ENCODE data around the gene S100A3. TPM values are rescaled to one million over a fixed set of nuclear protein-coding genes. Genes with fewer than 3 reads are reported as not detected.
"Not testable (repeated sequence)": the region's sequence is repeated elsewhere in the genome, so short reads cannot be mapped to it uniquely, and the experiment has no call there.

The S100A3 gene
- total RNA-seq, 2 experiments from 2014 or later, result not detected

DNA sequence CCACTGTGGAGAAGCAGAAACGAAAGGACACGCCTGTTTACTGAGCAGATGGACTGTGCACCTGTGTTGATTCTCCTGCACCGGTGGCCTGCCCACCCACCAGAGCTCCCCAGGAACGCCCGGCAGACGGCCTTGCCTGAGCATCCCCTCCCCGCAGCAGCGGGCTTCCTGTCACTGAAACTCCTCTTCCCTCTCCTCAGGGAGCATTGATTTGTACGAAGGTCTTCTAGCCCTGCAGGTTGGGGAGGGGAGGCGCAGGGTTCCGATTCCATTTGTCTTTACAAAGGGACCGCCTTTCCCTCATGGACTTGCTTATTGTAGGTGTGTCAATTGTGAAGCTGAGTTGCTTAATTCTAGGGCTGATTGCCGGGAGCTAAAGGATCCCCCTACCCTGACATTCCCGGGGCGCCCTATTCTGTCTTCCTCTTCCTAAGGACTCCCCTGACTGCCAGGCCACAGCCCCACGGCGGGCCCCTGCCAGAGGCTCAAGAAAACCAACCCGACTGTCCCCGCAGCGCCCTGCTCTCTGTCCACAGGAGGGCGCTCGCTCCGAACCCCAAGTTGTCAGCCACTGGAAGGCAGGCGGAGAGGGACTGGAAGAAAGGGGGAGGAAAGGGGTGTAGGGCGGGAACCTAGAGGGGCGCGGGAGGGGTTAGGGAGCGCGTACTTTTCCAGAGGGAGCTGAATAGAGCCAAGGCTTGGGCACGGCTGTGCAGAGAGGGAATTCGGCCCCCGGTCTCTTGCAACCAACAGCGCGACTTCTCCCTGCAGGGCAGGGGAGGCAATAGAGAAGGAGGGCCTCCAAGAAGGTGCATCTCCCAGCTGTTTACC lies 16.1 kb downstream of the S100A3 start:
- DNase-seq, result peak; percentile 90
- H3K36me3 Mint-ChIP-seq, result peaks cover 24% of the 10 kb centered on the region
- ChIA-PET CTCF (interaction anchor here (0.6 to 6.3 kb wide), 34 partner anchors 7 to 604 kb away, joined by 3 to 269 read pairs (median 6); partner anchors contain the start of genes CHTOP, ILF2, RAB13 and S100A14), POLR2A (interaction anchor here (1.2 to 6.4 kb wide), 5 partner anchors 12 to 101 kb away, joined by 3 to 99 read pairs (median 24); partner anchors contain the start of genes CHTOP, S100A2 and S100A4)
- H3K9me3 Mint-ChIP-seq, result no peaks in the 10 kb centered on the region
- H3K4me3 Mint-ChIP-seq, result peak overlapping the region; percentile 91
- H3K27me3 Mint-ChIP-seq, result no peaks in the 10 kb centered on the region
- H3K4me1 Mint-ChIP-seq (ENCODE audit: low read depth), result peaks cover 58% of the 10 kb centered on the region
- peak overlapping the region; percentile 96 for H3K27ac Mint-ChIP-seq
- intact Hi-C loops (cut with micrococcal nuclease), result loop anchor here (1.0 to 10.0 kb wide), 6 partner anchors 14 to 138 kb away; partner anchors contain the start of gene CHTOP

DNA sequence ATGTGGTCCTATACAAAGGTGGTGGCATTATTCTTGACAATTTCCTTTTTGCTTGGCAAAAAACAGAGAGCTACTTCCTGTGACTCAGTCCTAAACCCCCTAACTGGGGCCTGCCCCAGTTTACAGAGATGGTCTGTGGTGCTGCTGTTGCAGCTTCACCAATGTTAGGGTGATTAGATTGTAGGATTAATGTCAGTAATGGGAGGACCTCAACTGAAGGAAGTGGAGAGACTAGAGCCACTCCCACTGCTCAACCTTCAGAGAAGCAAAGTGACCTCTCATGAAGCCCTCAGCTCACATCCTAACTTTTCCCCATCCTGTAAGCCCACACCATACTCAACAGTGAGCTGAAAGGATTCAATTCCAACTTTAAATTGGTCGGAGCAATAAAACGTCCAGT lies 16.9 kb downstream of the S100A3 start:
- peaks cover 54% of the 10 kb centered on the region for H3K4me1 Mint-ChIP-seq (ENCODE audit: low read depth)
- ChIA-PET POLR2A (interaction anchor here (0.6 to 6.4 kb wide), 8 partner anchors 12 to 459 kb away, joined by 3 to 99 read pairs (median 12); partner anchors contain the start of genes CHTOP, RPS27, S100A2 and S100A4), CTCF (interaction anchor here (0.7 to 6.3 kb wide), 32 partner anchors 8 to 459 kb away, joined by 3 to 269 read pairs (median 5); partner anchors contain the start of genes CHTOP, ILF2, RAB13 and RPS27)
- peak overlapping the region; percentile 91 for H3K4me3 Mint-ChIP-seq
- H3K27ac Mint-ChIP-seq, result peak overlapping the region; percentile 96
- peaks cover 24% of the 10 kb centered on the region for H3K36me3 Mint-ChIP-seq
- intact Hi-C loops (cut with micrococcal nuclease), result loop anchor here (1.0 to 10.0 kb wide), 4 partner anchors 15 to 103 kb away; partner anchors contain the start of gene CHTOP
- H3K9me3 Mint-ChIP-seq, result no peaks in the 10 kb centered on the region
- peak; percentile 75 for DNase-seq
- no peaks in the 10 kb centered on the region for H3K27me3 Mint-ChIP-seq

DNA sequence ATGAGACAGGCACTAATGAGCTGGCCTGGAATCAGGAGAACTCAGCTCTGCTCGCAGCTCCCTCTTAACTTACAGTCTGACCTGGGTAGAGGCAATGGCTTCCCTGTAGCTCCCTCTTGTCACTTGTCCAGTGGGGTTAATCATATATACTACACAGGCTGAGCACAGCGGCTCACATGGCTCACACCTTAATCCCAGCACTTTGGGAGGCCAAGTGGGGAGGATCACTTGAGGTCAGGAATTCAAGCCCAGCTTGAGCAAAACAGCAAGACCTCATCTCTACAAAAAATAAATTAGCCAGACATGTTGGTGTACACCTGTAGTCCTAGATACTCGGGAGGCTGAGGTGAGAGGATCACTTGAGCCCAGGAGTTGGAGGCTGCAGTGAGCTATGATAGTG lies 17.4 kb downstream of the S100A3 start:
- H3K4me1 Mint-ChIP-seq (ENCODE audit: low read depth), result peaks cover 49% of the 10 kb centered on the region
- peaks cover 24% of the 10 kb centered on the region for H3K36me3 Mint-ChIP-seq

DNA sequence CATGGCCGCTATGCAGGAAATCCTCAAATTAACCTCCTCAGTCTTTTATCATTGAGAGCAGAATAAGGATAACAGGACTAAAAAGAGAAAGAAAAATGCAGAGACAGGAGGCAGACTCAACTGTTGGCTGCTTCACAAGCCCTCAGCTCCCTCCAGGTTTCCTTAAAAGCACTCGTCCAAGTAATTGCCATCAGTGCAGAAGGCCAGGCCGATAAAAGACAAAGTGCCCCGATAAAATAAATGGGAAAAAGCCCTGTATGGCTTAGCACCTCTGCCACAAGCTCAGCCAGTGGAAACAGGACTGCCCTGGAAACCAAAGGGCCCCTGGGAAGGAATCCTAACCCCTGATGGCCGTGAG lies 21.4 kb downstream of the S100A3 start:
- Mint-ChIP-seq H3K9me3 (no peaks in the 10 kb centered on the region), H3K27ac (no peak overlapping the region), H3K4me1 (ENCODE audit: low read depth) (peaks cover 26% of the 10 kb centered on the region), H3K4me3 (no peak overlapping the region), H3K36me3 (peaks cover 3% of the 10 kb centered on the region), H3K27me3 (no peaks in the 10 kb centered on the region)
- CTCF ChIA-PET, result no interaction called here
- DNase-seq, result no peak
- intact Hi-C loops (cut with micrococcal nuclease), result no loop called here
- POLR2A ChIA-PET, result no interaction called here

More for the DNA sequence above, 17.4 kb downstream of the S100A3 start:
- Mint-ChIP-seq H3K27me3 (no peaks in the 10 kb centered on the region), H3K4me3 (no peak overlapping the region), H3K27ac (peak overlapping the region; percentile 96), H3K9me3 (no peaks in the 10 kb centered on the region)
- ChIA-PET POLR2A (interaction anchor here (0.6 to 6.4 kb wide), 7 partner anchors 13 to 459 kb away, joined by 3 to 99 read pairs (median 21); partner anchors contain the start of genes CHTOP, RPS27, S100A2 and S100A4), CTCF (interaction anchor here (0.6 to 6.3 kb wide), 30 partner anchors 8 to 459 kb away, joined by 3 to 269 read pairs (median 6); partner anchors contain the start of genes CHTOP, ILF2, RAB13 and RPS27)
- no peak for DNase-seq
- intact Hi-C loops (cut with micrococcal nuclease), result loop anchor here (1.0 to 10.0 kb wide), 4 partner anchors 15 to 103 kb away; partner anchors contain the start of gene CHTOP

DNA sequence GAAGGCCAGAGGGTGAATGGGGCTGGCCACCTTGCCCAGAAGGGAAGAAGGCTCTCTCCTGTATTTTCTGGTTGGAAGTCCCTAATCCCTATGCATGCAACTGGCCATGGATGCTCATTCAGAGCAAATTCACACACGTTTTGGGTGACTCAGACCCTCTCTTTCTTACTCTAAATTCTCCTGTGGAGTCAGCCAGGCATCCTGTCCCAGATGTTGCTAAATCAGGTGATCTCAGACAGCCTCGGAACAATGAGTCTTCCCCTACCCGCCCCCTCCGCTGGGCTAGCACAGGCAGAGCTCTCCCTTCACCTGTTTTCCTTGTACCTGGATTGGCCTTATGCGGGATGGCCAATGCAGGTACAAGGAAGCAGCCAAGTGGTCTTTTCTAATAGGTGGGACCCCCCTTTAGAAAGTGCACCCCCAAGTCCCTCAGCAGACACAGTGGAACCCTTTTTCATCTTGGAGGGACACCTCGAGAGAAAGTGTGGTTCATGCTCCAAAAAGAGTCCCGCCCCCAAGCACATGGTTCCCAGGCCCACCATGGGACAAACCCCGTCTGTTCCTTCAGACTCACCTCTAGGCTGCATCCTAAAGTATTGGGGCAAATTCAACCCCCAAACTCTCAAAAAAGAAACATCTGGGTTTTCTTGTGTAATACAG lies 21.9 kb downstream of the S100A3 start:
- intact Hi-C loops (cut with micrococcal nuclease), result no loop called here
- DNase-seq, result no peak
- Mint-ChIP-seq H3K4me1 (ENCODE audit: low read depth) (peaks cover 24% of the 10 kb centered on the region), H3K9me3 (no peaks in the 10 kb centered on the region), H3K4me3 (no peak overlapping the region), H3K36me3 (no peaks in the 10 kb centered on the region), H3K27ac (no peak overlapping the region), H3K27me3 (no peaks in the 10 kb centered on the region)
- CTCF ChIA-PET, result interaction anchor here (0.7 kb wide), 1 partner anchor 31 kb away, joined by 5 read pairs; no protein-coding TSS in a partner anchor
- POLR2A ChIA-PET, result no interaction called here

DNA sequence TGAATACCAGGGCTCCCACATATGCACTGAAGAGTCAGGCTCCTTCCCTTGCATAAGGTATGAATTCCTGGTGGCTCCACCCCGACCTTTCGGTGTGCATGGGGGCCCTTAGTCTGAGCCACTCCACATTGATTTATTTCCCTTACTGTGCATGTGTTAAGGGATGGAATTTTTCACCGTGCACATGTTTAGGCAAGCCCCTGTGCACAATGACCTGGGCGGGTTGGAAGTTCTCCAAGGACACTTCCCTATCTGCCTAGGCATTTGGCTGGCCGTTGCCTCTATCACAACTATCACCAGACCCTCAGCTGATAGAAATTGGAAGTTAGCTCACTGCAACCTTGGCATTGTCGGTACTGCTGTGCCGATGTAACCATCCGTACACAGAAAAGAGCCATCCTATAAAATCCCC lies 22.9 kb downstream of the S100A3 start:
- H3K27ac Mint-ChIP-seq, result no peak overlapping the region
- CTCF ChIA-PET, result interaction anchor here (0.8 to 2.7 kb wide), 3 partner anchors 42 to 46 kb away, joined by 3 to 11 read pairs (median 6); no protein-coding TSS in a partner anchor
- H3K4me3 Mint-ChIP-seq, result no peak overlapping the region
- H3K36me3 Mint-ChIP-seq, result no peaks in the 10 kb centered on the region
- intact Hi-C loops (cut with micrococcal nuclease), result no loop called here
- H3K27me3 Mint-ChIP-seq, result no peaks in the 10 kb centered on the region
- POLR2A ChIA-PET, result no interaction called here
- H3K9me3 Mint-ChIP-seq, result no peaks in the 10 kb centered on the region
- no peak for DNase-seq
- H3K4me1 Mint-ChIP-seq (ENCODE audit: low read depth), result peaks cover 14% of the 10 kb centered on the region

DNA sequence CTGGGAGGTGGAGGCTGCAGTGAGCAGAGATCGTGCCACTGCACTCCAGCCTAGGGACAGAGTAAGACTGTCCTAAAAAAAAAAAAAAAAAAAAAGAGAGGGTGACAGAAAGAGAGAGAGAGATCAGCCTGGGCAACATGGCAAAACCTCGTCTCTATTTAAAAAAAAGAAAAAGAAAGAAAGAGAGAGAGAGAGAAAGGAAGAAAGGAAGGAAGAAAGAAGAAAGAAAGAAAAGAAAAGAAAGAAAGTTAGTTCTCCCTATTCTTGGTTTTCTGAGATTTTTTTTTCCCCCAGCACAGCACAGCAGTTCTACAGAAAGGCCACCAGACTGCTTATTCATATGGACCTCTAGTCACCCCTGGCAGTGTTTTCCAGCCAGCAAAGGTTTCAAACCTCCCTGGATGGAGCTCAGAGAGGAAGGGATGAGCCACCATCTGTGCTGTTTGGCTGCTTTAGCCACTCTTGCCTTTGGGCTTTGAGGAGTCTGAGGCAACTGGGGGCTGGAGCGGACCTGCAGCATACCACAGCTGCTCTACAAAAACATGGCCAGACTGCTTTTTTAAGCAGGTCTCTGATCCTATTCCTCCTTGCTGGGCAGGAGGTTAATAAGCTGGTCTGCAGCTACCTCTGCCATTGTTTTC lies 23.9 kb downstream of the S100A3 start:
- Mint-ChIP-seq H3K27me3 (no peaks in the 10 kb centered on the region), H3K36me3 (no peaks in the 10 kb centered on the region), H3K27ac (no peak overlapping the region), H3K4me3 (no peak overlapping the region), H3K4me1 (ENCODE audit: low read depth) (peaks cover 7% of the 10 kb centered on the region), H3K9me3 (no peaks in the 10 kb centered on the region)
- intact Hi-C loops (cut with micrococcal nuclease), result no loop called here
- ChIA-PET CTCF (interaction anchor here (0.6 to 2.7 kb wide), 8 partner anchors 8 to 150 kb away, joined by 3 to 11 read pairs (median 4); partner anchors contain the start of gene S100A12), POLR2A (no interaction called here)
- DNase-seq, result no peak

DNA sequence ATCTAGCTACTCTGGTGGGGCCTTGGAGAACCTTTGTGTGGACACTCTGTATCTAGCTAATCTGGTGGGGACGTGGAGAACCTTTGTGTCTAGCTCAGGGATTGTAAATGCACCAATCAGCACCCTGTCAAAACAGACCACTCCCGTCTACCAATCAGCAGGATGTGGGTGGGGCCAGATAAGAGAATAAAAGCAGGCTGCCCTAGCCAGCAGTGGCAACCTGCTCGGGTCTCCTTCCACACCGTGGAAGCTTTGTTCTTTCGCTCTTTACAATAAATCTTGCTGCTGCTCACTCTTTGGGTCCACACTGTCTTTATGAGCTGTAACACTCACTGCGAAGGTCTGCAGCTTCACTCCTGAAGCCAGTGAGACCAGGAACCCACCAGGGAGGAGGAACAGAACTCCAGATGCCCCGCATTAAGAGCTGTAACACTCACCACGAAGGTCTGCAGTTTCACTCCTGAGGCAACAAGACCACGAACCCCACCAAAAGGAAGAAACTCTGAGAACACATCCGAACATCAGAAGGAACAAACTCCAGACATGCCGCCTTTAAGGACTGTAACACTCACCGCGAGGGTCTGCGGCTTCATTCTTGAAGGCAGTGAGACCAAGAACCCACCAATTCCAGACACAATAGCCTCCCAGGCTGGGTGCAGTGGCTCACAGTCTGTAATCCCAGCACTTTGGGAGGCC lies 26.6 kb downstream of the S100A3 start:
- not testable (repeated sequence) for H3K4me3 Mint-ChIP-seq, H3K9me3 Mint-ChIP-seq

DNA sequence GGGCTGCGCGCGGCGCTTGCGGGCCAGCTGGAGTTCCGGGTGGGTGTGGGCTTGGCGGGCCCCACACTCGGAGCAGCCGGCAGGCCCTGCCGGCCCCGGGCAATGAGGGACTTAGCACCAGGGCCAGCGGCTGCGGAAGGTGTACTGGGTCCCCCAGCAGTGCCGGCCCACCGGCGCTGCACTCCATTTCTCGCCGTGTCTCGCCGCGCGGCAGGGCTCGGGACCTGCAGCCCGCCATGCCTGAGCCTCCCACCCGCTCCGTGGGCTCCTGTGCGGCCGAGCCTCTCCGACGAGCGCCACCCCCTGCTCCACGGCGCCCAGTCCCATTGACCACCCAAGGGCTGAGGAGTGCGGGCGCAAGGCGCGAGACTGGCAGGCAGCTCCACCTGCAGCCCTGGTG lies 27.2 kb downstream of the S100A3 start:
- DNase-seq; POLR2A ChIA-PET; H3K9me3 Mint-ChIP-seq; H3K4me3 Mint-ChIP-seq; H3K27me3 Mint-ChIP-seq; H3K36me3 Mint-ChIP-seq; intact Hi-C loops (cut with micrococcal nuclease); H3K27ac Mint-ChIP-seq; H3K4me1 Mint-ChIP-seq (ENCODE audit: low read depth): not testable (repeated sequence)
- CTCF ChIA-PET, result interaction anchor here (1.1 to 3.5 kb wide), 4 partner anchors 11 to 95 kb away, joined by 3 to 16 read pairs (median 10); no protein-coding TSS in a partner anchor

More for the DNA sequence above, 26.6 kb downstream of the S100A3 start:
- POLR2A ChIA-PET; H3K27ac Mint-ChIP-seq; intact Hi-C loops (cut with micrococcal nuclease); H3K4me1 Mint-ChIP-seq (ENCODE audit: low read depth); H3K27me3 Mint-ChIP-seq; DNase-seq; H3K36me3 Mint-ChIP-seq: not testable (repeated sequence)
- CTCF ChIA-PET, result interaction anchor here (1.1 to 3.5 kb wide), 4 partner anchors 10 to 95 kb away, joined by 3 to 16 read pairs (median 7); no protein-coding TSS in a partner anchor

DNA sequence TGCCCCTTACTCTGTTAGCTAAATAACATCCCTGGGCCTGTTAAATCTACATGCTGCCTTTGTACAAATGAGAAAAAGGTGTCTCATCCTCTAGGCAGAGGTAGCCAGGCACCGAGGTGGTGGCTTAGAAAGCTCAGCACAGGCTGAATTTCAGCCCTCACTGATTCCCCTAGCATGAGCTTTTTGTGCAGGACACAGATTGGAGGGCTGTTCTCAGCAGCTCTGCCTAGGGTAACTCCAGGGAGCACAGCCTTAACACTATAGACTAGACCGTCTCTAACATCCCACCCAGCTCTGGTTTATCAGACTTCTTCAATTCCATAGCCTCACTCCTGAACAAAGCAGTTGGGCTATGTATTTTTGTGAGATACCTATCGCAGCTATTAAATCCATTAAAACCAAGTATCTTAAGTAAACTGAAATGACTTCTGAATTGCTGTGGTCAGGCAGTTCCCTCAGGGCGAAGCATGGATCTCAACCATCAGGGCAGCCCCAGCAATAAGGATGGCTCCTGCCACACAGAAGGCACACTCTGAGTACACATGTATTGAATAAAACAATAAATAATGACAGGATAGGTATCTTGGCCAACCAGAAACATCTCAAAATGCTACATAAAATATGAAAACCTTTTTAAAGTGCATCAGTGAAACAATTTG lies 28.1 kb downstream of the S100A3 start:
- Mint-ChIP-seq H3K36me3 (no peaks in the 10 kb centered on the region), H3K27me3 (no peaks in the 10 kb centered on the region), H3K4me1 (ENCODE audit: low read depth) (peaks cover 9% of the 10 kb centered on the region), H3K27ac (no peak overlapping the region), H3K9me3 (no peaks in the 10 kb centered on the region), H3K4me3 (no peak overlapping the region)
- DNase-seq, result no peak
- ChIA-PET POLR2A (interaction anchor here (0.6 kb wide), 1 partner anchor 457 kb away, joined by 3 read pairs; the partner anchor contains the start of gene JTB), CTCF (interaction anchor here (1.1 to 3.5 kb wide), 6 partner anchors 10 to 96 kb away, joined by 3 to 16 read pairs (median 8); no protein-coding TSS in a partner anchor)
- intact Hi-C loops (cut with micrococcal nuclease), result no loop called here
